Activated T-cell treated with anti-CD3 and anti-CD28 coated beads for 4 hours (primary cell): ENCODE data around the gene HPSE.

Source experiments
- DNase-seq: peaks from one replicate; pipeline ENCODE4 v3.0.0-alpha.2; 2020

Gene HPSE

DNA sequence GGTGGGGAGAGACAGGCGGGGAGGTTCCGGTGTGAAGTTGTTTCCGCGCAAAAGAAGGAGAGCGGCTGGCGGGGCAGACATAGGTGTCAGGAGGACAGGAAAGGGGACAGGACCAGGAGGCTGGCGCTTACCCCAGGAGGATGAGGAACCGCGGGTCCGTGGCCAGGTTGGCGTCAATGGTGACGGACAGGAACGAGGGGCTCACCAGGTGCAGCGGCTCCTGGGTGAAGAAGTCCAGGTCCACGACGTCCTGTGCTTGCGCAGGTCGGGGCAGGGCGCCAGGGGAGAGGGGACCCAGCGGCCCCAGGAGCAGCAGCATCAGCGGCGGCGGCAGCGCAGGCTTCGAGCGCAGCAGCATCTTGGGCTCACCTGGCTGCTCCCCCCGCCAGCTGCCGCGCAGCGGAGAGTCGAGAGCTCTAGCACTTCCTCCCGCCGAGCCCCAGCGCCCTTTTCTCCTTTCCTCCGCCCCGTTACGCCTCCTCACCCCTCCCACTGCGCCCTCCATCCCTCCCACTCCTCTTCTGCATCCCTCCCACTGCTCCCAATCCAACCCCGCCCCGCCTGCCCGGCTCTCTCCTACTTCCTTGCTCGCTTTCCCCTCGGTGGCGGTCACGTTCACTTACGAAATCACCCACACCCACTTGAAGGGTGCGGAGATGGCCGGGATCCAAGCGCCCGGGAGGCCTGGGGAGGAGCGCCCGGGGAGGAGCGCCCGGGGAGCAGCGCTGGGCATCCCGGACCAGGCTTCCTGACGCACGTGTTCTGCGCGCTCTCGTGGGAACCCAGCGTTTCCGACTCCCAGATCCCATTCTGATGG is at the start of gene HPSE:
HPSE (minus strand) TSS at position 424 of the 817 bp plus-strand sequence; CDS start at position 358, 66 bp downstream.
- DNase-seq = peak; percentile 48

- no peak for DNase-seq
These were observed 48.2 kb upstream of the HPSE start for GRCh38 chr4:83382850-83383249.

DNA sequence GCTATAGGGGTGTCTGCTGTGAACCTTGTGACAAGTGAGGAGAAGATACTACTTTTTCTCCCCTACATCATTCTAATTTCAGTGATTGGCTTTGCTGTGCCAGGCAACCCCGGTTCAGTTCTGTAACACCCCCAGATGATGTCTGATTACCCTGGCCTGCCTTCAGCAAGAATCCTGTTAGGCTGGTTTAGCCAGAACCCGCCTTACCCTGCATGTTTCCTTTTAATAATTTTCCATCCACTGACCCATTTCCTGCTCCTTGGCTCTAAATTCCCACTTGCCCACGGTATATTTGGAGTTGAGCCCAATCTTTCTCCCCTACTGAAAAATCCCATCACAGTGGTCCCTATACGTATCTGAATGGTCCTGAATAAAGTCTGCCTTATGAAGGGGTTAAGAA is 46.5 kb upstream of the HPSE start:
- DNase-seq = no peak

DNA sequence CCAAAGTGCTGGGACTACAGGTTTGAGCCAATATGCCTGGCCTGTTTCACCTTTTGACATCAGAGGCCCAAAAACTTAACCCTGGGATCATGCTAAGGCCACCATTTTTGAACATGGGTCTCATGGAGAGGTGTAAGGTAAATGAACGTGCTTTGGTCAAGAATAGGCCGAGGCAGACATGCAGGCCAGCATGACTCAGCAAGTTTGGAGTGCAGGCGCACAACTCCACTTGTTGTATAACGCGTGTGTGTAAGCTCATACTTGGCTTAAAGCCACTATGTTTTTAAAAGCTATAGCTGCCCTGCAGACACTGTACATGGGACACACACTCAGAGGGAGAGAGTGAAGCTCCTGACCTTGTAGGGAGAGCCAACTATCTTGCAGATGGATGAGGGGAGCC is 43.8 kb upstream of the HPSE start:
- no peak for DNase-seq

- no peak for DNase-seq
These were observed 38.3 kb upstream of the HPSE start for GRCh38 chr4:83372931-83373330.

- DNase-seq = no peak
These were observed 37.3 kb upstream of the HPSE start for GRCh38 chr4:83371936-83372335.

DNA sequence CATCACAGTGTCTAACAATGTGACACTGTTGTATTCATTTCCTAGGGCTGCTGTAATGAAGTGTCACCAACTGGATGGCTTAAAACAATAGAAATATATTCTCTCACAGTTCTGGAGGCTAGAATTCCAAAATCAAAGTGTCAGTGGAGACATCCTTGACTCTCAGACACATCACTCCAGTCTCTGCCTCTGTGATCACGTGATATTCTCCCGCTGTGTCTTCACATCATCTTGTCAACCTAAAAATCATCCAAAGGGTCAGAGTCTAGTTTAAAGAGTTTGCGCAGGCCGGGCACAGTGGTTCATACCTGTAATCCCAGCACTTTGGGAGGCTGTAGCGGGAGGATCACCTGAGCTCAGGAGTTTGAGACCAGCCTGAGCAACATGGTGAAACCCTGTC is 36.6 kb upstream of the HPSE start:
- no peak for DNase-seq

- DNase-seq = no peak
These were observed 35.9 kb upstream of the HPSE start for GRCh38 chr4:83370640-83370906.

DNA sequence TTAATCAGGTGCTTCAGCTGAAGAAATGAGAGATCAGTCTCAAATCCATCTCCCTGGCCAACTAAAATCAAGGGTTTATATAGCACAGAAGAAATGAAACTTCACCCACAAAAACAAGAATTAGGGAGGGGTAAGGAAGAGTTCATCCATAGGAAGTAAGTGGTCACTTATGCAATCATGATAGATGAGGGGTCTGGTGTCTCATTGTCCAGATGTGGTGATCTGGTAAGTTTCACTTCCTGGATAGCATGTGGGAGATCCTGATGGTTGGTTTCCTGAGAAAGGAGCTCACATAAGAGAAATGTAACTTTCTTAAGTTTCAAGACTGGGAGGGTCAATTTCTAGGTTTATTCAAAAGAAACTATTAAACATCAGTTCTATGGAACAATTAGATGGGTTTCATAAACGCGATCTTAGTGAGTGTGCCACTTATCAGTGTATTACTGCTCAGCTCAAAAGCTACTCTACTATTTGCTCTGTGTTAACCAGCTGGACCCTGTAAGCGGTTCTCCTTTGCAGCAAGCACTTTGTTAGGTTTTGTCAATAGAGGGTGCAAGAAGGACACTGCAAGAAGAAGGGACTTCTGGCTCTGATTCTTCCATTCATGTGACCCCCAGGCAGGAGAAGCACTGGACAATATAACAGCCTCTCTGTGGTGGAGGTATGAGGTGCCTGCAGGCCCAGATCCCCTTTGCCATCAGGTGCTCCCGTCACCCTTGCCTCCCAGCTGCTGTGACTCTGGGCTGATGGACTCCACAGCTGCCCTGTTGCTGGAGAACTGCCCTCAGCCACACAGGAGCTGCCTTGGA is 35.4 kb upstream of the HPSE start:
- no peak for DNase-seq

GRCh38 chr4:83364312-83364711 is 29.7 kb upstream of the HPSE start:
- no peak for DNase-seq

DNA sequence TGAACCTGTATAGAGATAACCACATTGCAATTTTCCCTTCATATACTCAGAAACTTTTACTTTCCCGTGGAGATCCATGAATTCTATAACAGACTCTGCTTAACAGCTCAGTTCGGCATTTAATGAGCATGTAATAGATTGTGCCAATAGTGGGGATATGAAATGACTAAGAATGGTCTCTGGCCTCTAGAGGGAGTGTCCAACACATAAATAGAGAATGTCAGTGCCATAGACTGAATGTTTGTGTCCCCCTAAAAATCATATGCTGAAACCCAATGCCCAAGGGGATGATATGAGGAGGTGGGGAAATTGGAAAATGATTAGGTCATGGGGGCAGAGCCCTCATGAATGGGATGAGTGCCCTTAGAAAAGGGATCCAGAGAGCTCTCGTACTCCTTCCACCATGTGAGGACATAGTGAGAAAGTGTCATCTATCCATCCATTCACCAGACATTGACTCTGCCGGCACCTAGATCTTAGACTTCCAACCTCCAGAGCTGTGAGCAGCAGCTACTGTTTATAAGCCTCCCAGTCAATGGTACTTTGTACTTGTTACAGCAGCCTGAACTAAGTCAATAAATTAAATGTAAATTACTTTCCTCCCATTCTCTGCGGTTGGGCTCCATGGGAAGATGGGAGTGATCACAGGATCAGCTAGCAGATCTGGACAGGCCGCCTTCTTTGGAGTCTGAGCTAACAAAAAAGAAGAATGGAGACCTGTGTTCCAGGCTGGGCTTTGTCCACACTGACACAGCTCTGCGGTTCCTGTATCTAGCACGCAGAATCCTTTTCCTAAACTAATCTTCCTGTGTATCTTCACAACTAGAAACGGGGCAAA is 28.1 kb upstream of the HPSE start:
- DNase-seq = no peak

- no peak for DNase-seq
These were observed 26.9 kb upstream of the HPSE start for GRCh38 chr4:83361416-83362103.

DNA sequence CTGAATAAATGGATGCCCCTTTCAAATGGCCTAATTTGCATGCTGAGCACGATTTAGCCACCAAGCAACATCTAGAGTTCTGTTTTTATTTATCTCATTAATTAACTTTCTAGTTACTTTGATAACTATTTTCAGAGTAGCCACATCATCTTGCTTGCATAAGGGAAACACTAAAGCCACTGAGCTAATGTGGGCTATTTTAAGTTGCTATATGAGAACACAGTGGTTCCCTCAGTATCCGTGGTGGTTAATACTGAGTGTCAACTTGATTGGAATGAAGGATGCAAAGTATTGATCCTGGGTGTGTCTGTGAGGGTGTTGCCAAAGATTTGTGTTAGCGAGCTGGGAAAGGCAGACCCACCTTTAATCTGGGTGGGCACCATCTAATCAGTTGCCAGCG is 25.4 kb upstream of the HPSE start:
- no peak for DNase-seq

DNA sequence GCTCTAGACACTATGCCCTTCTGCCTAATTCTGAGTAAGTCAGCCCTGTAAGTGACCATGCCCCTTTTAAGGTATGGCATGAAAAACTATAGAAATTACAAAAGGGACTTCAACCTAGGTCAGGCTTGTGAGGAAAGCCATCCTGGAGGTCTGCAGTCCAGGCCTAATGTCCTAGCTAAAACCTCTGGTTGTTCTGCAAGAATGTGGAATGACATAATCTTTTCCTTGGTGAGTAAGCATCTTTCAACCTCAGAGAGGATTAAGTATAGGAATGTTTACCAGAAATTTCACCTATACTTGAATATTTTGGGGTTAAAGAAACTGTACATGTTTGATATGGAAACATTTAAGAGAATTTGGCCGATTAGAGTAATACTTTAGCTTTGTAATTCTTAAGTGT is 23.8 kb upstream of the HPSE start:
- DNase-seq = no peak

DNA sequence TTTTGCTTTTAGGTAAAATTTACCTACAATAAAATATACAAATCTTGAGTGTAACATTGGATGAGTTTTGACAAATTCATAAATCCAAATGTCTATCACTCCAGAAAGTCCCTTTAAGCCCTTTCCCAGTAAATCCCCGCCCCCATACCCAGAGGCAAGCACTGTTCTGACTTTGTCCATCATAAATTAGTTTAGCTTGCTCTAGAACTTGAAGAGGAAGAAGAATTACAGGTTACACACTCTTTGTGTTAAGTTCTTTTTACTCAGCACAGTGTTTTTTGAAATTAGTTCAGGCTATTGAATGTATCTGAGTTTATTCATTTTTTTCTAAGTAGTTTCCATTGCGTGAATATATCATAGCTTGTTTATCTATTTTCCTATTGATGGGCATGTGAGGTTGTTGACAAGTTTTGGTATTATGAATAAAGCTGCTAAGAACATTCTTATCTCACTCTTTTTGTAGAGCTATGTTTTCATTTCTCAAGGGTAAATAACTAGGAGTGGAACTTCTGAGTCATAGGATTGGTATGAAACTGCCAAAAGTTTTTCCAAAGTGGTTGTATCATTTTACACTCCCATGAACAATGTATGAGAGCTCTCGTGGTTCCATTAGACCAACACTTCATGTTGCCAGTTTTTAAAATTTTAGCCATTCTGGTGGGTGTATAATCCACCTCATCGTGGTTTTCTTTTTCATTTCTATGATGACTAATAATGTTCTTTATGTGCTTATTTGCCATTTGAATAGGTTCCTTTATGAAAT is 22.4 kb upstream of the HPSE start:
- no peak for DNase-seq

DNA sequence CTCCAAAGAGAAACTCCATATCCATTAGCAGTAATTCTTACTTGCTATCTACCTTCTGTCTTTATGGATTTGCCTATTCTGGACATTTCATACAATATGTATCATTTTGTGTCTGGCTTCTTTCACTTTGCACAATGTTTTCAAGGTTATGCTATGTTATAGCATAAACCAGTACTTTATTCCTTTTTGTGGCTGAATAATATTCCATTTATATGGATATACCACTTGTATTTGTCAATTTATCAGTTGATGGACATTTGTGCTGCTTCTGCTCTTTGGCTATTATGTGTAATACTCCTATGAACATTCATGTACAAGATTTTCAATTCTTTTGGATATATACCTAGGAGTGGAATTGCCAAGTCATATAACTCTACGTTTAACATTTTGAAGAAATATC is 18.9 kb upstream of the HPSE start:
- no peak for DNase-seq

DNA sequence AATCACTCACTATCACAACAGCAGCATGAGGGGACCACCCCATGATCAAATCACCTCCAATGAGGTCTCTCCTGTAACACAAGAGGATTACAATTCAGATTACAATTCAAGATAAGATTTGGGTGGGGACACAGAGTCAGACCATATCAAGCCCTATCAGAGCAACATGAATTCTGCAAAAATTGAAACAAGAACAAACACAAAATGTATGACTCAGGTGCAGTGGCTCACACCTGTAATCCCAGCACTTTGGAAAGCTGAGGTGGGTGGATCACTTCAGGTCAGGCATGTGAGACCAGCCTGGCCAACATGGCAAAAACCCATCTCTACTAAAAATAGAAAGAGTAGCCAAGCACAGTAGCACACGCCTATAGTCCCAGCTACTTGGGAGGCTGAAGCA is 13.4 kb upstream of the HPSE start:
- DNase-seq = no peak

- no peak for DNase-seq
These were observed 7.8 kb upstream of the HPSE start for GRCh38 chr4:83342476-83342875.

- DNase-seq = no peak
These were observed 6.2 kb upstream of the HPSE start for GRCh38 chr4:83340692-83341343.

DNA sequence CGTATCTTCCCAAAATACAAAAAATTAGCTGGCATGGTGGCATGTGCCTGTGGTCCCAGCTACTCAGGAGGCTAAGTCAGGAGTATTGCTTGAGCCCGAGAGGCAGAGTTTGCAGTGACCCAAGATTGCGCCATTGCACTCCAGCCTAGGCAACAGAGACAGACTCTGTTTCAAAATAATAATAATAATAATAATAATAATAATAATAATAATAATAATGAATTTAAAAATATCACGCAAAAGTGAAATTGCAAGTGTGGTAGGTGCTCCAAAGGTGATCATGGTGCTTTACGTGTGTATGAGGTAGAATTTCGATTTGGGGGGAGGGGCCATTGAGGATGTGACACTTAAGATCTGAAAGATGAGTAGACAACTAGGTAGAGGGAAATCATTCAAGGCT is 4.9 kb upstream of the HPSE start:
- DNase-seq = no peak

DNA sequence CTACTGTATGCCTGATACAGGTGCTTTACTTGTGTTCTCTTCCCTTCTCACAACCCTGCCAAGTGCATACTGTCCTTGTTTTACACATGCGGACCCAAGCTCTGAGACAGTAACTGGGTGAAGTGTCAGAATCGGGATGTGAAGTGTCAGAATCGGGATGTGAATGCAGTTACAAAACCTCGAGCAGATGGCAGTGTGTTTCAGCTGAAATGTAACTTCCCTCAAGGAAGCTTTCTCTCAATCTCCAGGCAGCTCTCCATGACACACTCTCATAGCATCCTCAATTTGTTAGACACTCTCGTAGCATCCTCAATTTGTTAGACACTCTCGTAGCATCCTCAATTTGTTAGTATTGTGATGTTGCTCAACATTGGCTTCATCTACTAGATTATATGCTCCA is 1.1 kb upstream of the HPSE start:
- DNase-seq = no peak

DNA sequence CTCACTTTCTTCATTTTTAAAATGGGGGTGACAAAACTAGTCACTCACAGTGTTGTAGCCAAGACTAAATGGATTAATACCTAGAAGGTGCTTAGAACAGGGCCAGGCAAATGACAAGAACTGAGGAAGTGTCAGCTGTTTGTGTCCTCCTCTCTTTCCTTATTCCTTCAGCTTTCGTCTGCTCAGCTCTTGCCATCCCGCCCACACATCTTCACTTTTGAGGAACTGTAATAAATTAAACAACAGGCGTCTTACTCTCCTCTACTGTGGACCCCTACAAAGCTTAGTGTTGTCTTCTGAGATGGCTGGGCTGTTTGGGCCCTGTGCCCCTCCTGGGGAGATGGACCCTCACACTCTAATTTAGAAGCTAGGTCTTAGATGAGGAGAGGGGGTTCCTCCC is 2.7 kb downstream of the HPSE start:
- DNase-seq = no peak
